Liver (tissue), 9 donors: ENCODE measurements around the gene ENDOU. TPM values are rescaled to one million over a fixed set of nuclear protein-coding genes. Genes with fewer than 3 reads are reported as not detected.

Experiments used
- DNase-seq: peaks from one replicate; pipeline ENCODE4 v3.0.0-alpha.2; 2017; ENCODE audit warnings: low spot score
- H3K27ac ChIP-seq, 2 donors: one replicate each; pipeline ENCODE4 v1.7.0; 2013; ENCODE audit warnings: inconsistent platforms in 2 of 2, low read length in 2 of 2, control low read depth in 1 of 2, low read depth in 1 of 2, mild to moderate bottlenecking in 1 of 2
- H3K27me3 ChIP-seq, 4 donors: one replicate each; pipeline versions ENCODE4 v1.6.1 to v1.7.0; 2013; ENCODE audit warnings: low read length in 3 of 4, inconsistent platforms in 1 of 4, mild to moderate bottlenecking in 1 of 4, moderate library complexity in 1 of 4; ENCODE audit not compliant: control insufficient read depth in 4 of 4, insufficient read depth in 4 of 4
- H3K36me3 ChIP-seq, 4 donors: one replicate each; pipeline versions ENCODE4 v1.6.1 to v1.7.0; 2013; ENCODE audit warnings: low read length in 3 of 4, mild to moderate bottlenecking in 3 of 4, low read depth in 1 of 4, moderate library complexity in 1 of 4; ENCODE audit not compliant: control insufficient read depth in 4 of 4, insufficient read depth in 3 of 4
- H3K4me1 ChIP-seq, 4 donors: one replicate each; pipeline versions ENCODE4 v1.6.1 to v1.7.0; 2013; ENCODE audit warnings: low read length in 3 of 4, mild to moderate bottlenecking in 3 of 4, moderate library complexity in 1 of 4; ENCODE audit not compliant: control insufficient read depth in 4 of 4, insufficient read depth in 4 of 4
- H3K4me3 ChIP-seq, 3 donors: one replicate each; pipeline versions ENCODE4 v1.6.1 to v1.7.0; 2013; ENCODE audit warnings: low read length in 3 of 3, control low read depth in 1 of 3, low read depth in 1 of 3, mild to moderate bottlenecking in 1 of 3
- H3K9ac ChIP-seq, 2 donors: one replicate each; pipeline ENCODE4 v1.7.0; 2013; ENCODE audit warnings: low read length in 2 of 2, mild to moderate bottlenecking in 2 of 2, moderate library complexity in 2 of 2, control low read depth in 1 of 2, low read depth in 1 of 2
- H3K9me3 ChIP-seq, 4 donors: one replicate each; pipeline versions ENCODE4 v1.6.1 to v1.7.0; 2013; ENCODE audit warnings: low read length in 3 of 4; ENCODE audit not compliant: control insufficient read depth in 4 of 4
- ATF3 ChIP-seq: IDR thresholded peaks from 2 replicates; pipeline ENCODE4 v1.6.1; 2016; ENCODE audit warnings: antibody characterized with exemption
- CTCF ChIP-seq: fragments of 150-350 bp; IDR thresholded peaks from 2 replicates; pipeline ENCODE4 v1.5.1; 2017; ENCODE audit warnings: improper control_type of control experiment, low read depth, low read length; ENCODE audit not compliant: missing input control
- EGR1 ChIP-seq, 2 donors: IDR thresholded peaks; 2 replicates each; pipeline ENCODE4 v1.6.1; 2016 to 2018; ENCODE audit warnings: antibody characterized with exemption in 2 of 2, low read depth in 2 of 2
- FOXA1 ChIP-seq: IDR thresholded peaks from 2 replicates; pipeline ENCODE4 v1.6.1; 2016; ENCODE audit warnings: antibody characterized with exemption
- FOXA2 ChIP-seq: IDR thresholded peaks from 2 replicates; pipeline ENCODE4 v1.6.1; 2016; ENCODE audit warnings: antibody characterized with exemption
- GABPA ChIP-seq, 2 donors: IDR thresholded peaks in 1 of 2; conservative IDR thresholded peaks in 1 of 2; 2 replicates each; pipeline ENCODE4 v1.6.1; 2016; ENCODE audit warnings: antibody characterized with exemption in 2 of 2, mild to moderate bottlenecking in 1 of 2, moderate library complexity in 1 of 2
- HNF4A ChIP-seq, 2 donors: conservative IDR thresholded peaks; 2 replicates each; pipeline ENCODE4 v1.6.1; 2016; ENCODE audit warnings: antibody characterized with exemption in 2 of 2, mild to moderate bottlenecking in 2 of 2
- HNF4G ChIP-seq: IDR thresholded peaks from 2 replicates; pipeline ENCODE4 v1.6.1; 2016; ENCODE audit warnings: antibody characterized with exemption
- JUND ChIP-seq, 2 donors: IDR thresholded peaks; 2 replicates each; pipeline ENCODE4 v1.6.1; 2016; ENCODE audit warnings: antibody characterized with exemption in 2 of 2
- NR2F2 ChIP-seq: IDR thresholded peaks from 2 replicates; pipeline ENCODE4 v1.6.1; 2016; ENCODE audit warnings: antibody characterized with exemption
- RAD21 ChIP-seq, 2 donors: IDR thresholded peaks; 2 replicates each; pipeline ENCODE4 v1.6.1; 2016; ENCODE audit warnings: antibody characterized with exemption in 2 of 2, mild to moderate bottlenecking in 2 of 2
- REST ChIP-seq: IDR thresholded peaks from 2 replicates; pipeline ENCODE4 v1.6.1; 2016; ENCODE audit warnings: antibody characterized with exemption, mild to moderate bottlenecking
- RXRA ChIP-seq, 2 donors: IDR thresholded peaks; 2 replicates each; pipeline ENCODE4 v1.6.1; 2017 to 2018; ENCODE audit warnings: antibody characterized with exemption in 2 of 2, mild to moderate bottlenecking in 1 of 2
- SP1 ChIP-seq: IDR thresholded peaks from 2 replicates; pipeline ENCODE4 v1.6.1; 2018; ENCODE audit warnings: antibody characterized with exemption, mild to moderate bottlenecking
- TAF1 ChIP-seq: conservative IDR thresholded peaks from 2 replicates; pipeline ENCODE4 v1.6.1; 2016; ENCODE audit warnings: antibody characterized with exemption, mild to moderate bottlenecking
- YY1 ChIP-seq: IDR thresholded peaks from 2 replicates; pipeline ENCODE4 v1.6.1; 2016; ENCODE audit warnings: antibody characterized with exemption, mild to moderate bottlenecking
- WGBS: extraction: QIAGEN DNeasy Blood & Tissue Kit; methylation state at CpG from one replicate; pipeline ENCODE4 v1.1.7; 2013; 5-methylcytosine and 5-hydroxymethylcytosine counted together
- polyA plus RNA-seq, 2 donors: library from polyadenylated mRNA; stranded (reverse) in 1 of 2; unstranded in 1 of 2; fragments of 200-250 nt in 1 of 2; fragments of >200 nt in 1 of 2; fragmentation: Nextera tagmentation in 1 of 2; extraction: Ambion mirVana in 1 of 2; gene quantifications; one replicate each; pipeline versions ENCODE4 v1.2.1 to v1.2.3, GENCODE V29; 2013 to 2015
- total RNA-seq, 2 donors: library from RNA; depleted of rRNA; stranded (reverse); fragments of >200 nt; gene quantifications; one replicate each; pipeline ENCODE4 v1.2.3, GENCODE V29; 2014
- TF ChIP-seq, protein P1 (sequence below): IDR thresholded peaks from 2 replicates; pipeline ENCODE4 v1.6.1; 2016; ENCODE audit warnings: antibody characterized with exemption
- TF ChIP-seq, protein P2 (sequence below): IDR thresholded peaks from 2 replicates; pipeline ENCODE4 v1.6.1; 2016; ENCODE audit warnings: antibody characterized with exemption
- donor health status: healthy.
- donor health status: healthy.
- donor health status: healthy.
- donor health status: healthy.
- donor health status: healthy.

The ENDOU gene
- total and polyA plus RNA-seq, 4 donors = 0.25 TPM; not detected in 3

DNA sequence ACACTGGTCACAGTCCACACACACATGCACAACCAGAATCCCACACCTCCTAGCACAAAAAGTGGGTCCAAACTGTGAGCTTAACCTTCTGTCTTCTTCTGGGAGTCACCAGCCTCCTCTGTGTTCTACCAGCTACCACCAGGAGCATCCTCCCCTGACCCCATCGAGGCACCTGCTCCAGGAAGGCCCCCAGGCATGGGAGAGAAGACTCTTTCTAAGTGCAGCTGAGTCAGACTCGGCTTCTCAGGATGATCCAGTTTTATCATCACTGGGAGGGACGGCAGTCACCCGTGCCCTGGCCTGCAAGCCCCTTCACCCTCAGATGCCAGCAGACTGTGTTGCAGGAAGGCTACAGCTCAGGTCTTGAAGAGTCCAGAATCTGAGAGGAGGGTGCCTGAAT, 7.9 kb upstream of the ENDOU start:
- H3K4me3 ChIP-seq = no peak overlapping the region
- no peak overlapping the region for H3K27ac ChIP-seq
- peaks cover 10 to 29% (median 19%) of the 10 kb centered on the region in 4 donors for H3K4me1 ChIP-seq
- H3K36me3 ChIP-seq = no peaks in the 10 kb centered on the region
- 86% methylated on average over 4 of the region's 4 CpGs for WGBS
- TF ChIP-seq TAF1 (no peak), RXRA (IDR thresholded peaks at IDR 0.05) (no peak), JUND (IDR thresholded peaks at IDR 0.05) (no peak), FOXA2 (no peak), YY1 (no peak), HNF4G (no peak), HNF4A (conservative IDR thresholded peaks at IDR 0.05) (no peak), EGR1 (IDR thresholded peaks at IDR 0.05; ENCODE audit: low read depth in 2 of 2) (no peak), REST (no peak), SP1 (no peak), ATF3 (no peak), NR2F2 (no peak), RAD21 (IDR thresholded peaks at IDR 0.05) (no peak), CTCF (no peak)
- TF ChIP-seq, protein P1, sequence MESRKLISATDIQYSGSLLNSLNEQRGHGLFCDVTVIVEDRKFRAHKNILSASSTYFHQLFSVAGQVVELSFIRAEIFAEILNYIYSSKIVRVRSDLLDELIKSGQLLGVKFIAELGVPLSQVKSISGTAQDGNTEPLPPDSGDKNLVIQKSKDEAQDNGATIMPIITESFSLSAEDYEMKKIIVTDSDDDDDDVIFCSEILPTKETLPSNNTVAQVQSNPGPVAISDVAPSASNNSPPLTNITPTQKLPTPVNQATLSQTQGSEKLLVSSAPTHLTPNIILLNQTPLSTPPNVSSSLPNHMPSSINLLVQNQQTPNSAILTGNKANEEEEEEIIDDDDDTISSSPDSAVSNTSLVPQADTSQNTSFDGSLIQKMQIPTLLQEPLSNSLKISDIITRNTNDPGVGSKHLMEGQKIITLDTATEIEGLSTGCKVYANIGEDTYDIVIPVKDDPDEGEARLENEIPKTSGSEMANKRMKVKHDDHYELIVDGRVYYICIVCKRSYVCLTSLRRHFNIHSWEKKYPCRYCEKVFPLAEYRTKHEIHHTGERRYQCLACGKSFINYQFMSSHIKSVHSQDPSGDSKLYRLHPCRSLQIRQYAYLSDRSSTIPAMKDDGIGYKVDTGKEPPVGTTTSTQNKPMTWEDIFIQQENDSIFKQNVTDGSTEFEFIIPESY = no peak
- TF ChIP-seq, protein P2, sequence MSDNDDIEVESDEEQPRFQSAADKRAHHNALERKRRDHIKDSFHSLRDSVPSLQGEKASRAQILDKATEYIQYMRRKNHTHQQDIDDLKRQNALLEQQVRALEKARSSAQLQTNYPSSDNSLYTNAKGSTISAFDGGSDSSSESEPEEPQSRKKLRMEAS = no peak
- DNase-seq = no peak
- H3K27me3 ChIP-seq = no peaks in the 10 kb centered on the region
- H3K9me3 ChIP-seq = no peaks in the 10 kb centered on the region
- H3K9ac ChIP-seq = no peak overlapping the region

GRCh38 chr12:47732504-47732903, 7.2 kb upstream of the ENDOU start:
- Histone ChIP-seq H3K36me3 (no peaks in the 10 kb centered on the region), H3K4me3 (no peak overlapping the region), H3K27me3 (no peaks in the 10 kb centered on the region), H3K9me3 (no peaks in the 10 kb centered on the region), H3K4me1 (peaks cover 6 to 27% (median 17%) of the 10 kb centered on the region in 4 donors), H3K9ac (no peak overlapping the region), H3K27ac (no peak overlapping the region)
- no peak for DNase-seq
- whole genome bisulfite sequencing = 86% methylated on average over 2 of the region's 2 CpGs
- TF ChIP-seq, protein P2 = no peak
- TF ChIP-seq ATF3 (no peak), FOXA2 (no peak), NR2F2 (no peak), EGR1 (IDR thresholded peaks at IDR 0.05; ENCODE audit: low read depth in 2 of 2) (no peak), FOXA1 (no peak), GABPA (IDR thresholded peaks at IDR 0.05 in 1 of 2, conservative IDR thresholded peaks at IDR 0.05 in 1 of 2) (no peak), TAF1 (no peak), RXRA (IDR thresholded peaks at IDR 0.05) (no peak), HNF4A (conservative IDR thresholded peaks at IDR 0.05) (no peak)
- TF ChIP-seq, protein P1 = no peak
